BLaER1 treated with 17β-estradiol and CSF1 and Interleukin-3, amounts not matched to agents 10 nM and 100 nM (cell line): Measurements from ENCODE around the gene MLN.

ENCODE experiments used
- H3K27ac ChIP-seq, 11 experiments: shearing (Covaris generic); formaldehyde crosslinking; 2 replicates each; pipeline ENCODE4 v1.8.1; 2022
- H3K27me3 ChIP-seq, 11 experiments: shearing (Covaris generic); formaldehyde crosslinking; 2 replicates each; pipeline ENCODE4 v1.8.1; 2022
- H3K36me3 ChIP-seq, 11 experiments: shearing (Covaris generic); formaldehyde crosslinking; 2 replicates each; pipeline ENCODE4 v1.8.1; 2022
- H3K4me1 ChIP-seq, 10 experiments: shearing (Covaris generic); formaldehyde crosslinking; 2 replicates each; pipeline ENCODE4 v1.8.1; 2022
- H3K4me2 ChIP-seq, 11 experiments: shearing (Covaris generic); formaldehyde crosslinking; 2 replicates each; pipeline ENCODE4 v1.8.1; 2022
- H3K4me3 ChIP-seq, 10 experiments: shearing (Covaris generic); formaldehyde crosslinking; 2 replicates each; pipeline ENCODE4 v1.8.1; 2022
- H3K9ac ChIP-seq, 11 experiments: shearing (Covaris generic); formaldehyde crosslinking; 2 replicates each; pipeline ENCODE4 v1.8.1; 2022
- H3K9me3 ChIP-seq, 11 experiments: shearing (Covaris generic); formaldehyde crosslinking; replicated peaks in 1 of 11; 2 replicates each; pipeline ENCODE4 v1.8.1; 2022
- H4K20me1 ChIP-seq, 11 experiments: shearing (Covaris generic); formaldehyde crosslinking; 2 replicates each; pipeline ENCODE4 v1.8.1; 2022
- Cebpa-rat ChIP-seq, 11 experiments: shearing (Covaris generic); IDR thresholded peaks; 2 replicates each; pipeline ENCODE4 v1.8.1; 2022

Gene MLN

DNA sequence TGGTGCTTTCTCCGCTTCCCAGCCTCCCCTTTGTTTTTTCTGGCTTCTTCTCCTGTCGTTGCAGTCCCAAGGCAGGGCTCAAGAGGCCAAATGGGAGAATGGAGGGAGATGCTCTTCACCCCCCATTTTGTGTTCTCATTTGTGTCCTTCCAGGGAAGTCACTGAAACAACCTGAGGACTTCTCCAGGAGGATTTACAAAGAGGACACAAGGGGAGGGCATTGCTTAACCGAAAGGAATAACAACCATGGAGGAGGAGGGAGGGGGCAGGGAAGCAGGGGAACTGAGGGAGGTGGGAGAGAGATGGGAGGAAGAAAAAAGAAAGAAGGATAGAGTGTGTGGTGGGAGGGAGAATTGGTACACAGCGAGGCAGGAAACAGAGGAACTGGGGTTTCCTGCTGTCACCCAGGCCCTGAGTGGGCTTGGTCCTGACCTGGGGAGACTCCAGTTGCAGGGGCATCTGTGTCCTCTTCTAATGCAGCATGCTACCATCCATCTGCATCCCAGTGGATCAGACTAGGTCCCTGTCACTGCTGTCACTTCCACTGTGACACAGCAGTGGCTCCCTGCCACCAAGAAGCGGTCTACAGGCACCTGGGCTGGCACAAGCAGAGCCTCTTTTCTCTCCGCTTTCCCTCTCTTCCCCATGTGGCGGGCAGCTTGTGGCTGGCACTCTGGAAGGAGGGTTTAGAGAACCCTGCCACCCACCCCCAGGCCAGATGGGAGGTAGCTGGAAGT, 17.1 kb upstream of the MLN start:
- Histone ChIP-seq H3K27ac (no peak overlapping the region), H3K9ac (no peak overlapping the region), H3K36me3 (no peaks in the 10 kb centered on the region), H3K4me2 (peak overlapping the region; percentile 20 to 56 (median 38); a peak in 19 of 22 replicates), H3K27me3 (no peaks in the 10 kb centered on the region), H3K4me1 (peaks cover 11 to 23% (median 14%) of the 10 kb centered on the region in 10 experiments; a peak in 19 of 20 replicates), H3K4me3 (no peak overlapping the region), H3K9me3 (no peaks in the 10 kb centered on the region), H4K20me1 (peaks cover 0 to 18% (median 0%) of the 10 kb centered on the region in 11 experiments; a peak in 2 of 22 replicates)
- TF ChIP-seq Cebpa-rat (IDR thresholded peaks at IDR 0.05) = no peak

DNA sequence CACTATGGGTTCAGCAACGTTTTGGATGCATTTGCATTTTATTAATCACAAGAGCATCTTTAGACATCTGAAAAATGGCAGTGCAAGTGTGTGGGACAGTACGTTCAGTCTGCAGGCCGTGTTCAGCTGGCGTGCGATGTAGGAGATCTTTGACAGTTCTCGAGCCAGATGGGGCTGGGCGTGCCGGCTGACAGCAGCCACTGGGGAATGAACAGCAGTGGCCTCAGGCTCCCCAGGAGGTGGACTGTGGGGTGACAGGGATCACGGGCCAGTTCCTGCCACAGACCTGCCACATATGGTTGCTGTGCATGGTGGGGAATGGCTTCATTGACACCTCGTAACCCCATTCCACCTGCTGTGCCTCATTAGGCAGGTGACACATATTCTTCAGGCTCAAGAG, 16.4 kb upstream of the MLN start:
- peaks cover 0 to 18% (median 0%) of the 10 kb centered on the region in 11 experiments; a peak in 2 of 22 replicates for H4K20me1 ChIP-seq
- no peaks in the 10 kb centered on the region for H3K36me3 ChIP-seq
- H3K4me3 ChIP-seq = no peak overlapping the region
- peaks cover 0 to 4% (median 0%) of the 10 kb centered on the region in 11 experiments; a peak in 3 of 22 replicates for H3K27me3 ChIP-seq
- peaks cover 11 to 23% (median 14%) of the 10 kb centered on the region in 10 experiments; a peak in 19 of 20 replicates for H3K4me1 ChIP-seq
- no peak overlapping the region for H3K9ac ChIP-seq
- H3K27ac ChIP-seq = no peak overlapping the region
- peak overlapping the region in 6 of 11 experiments; percentile 20 to 56 (median 34); a peak in 6 of 22 replicates for H3K4me2 ChIP-seq
- no peaks in the 10 kb centered on the region for H3K9me3 ChIP-seq
- no peak for TF ChIP-seq Cebpa-rat (IDR thresholded peaks at IDR 0.05)

- Histone ChIP-seq H4K20me1 (peaks cover 0 to 14% (median 0%) of the 10 kb centered on the region in 11 experiments; a peak in 3 of 22 replicates), H3K4me2 (no peak overlapping the region), H3K27me3 (peaks cover 0 to 13% (median 3%) of the 10 kb centered on the region in 11 experiments; a peak in 9 of 22 replicates), H3K9ac (no peak overlapping the region), H3K27ac (no peak overlapping the region), H3K4me1 (peaks cover 11 to 23% (median 14%) of the 10 kb centered on the region in 10 experiments; a peak in 19 of 20 replicates), H3K36me3 (no peaks in the 10 kb centered on the region), H3K9me3 (no peaks in the 10 kb centered on the region), H3K4me3 (no peak overlapping the region)
- TF ChIP-seq Cebpa-rat (IDR thresholded peaks at IDR 0.05) = no peak
Measured at GRCh38 chr6:33819021-33819420, 15.2 kb upstream of the MLN start.

- Histone ChIP-seq H3K4me3 (no peak overlapping the region), H4K20me1 (peaks cover 0 to 17% (median 0%) of the 10 kb centered on the region in 11 experiments; a peak in 3 of 22 replicates), H3K27ac (no peak overlapping the region), H3K9ac (no peak overlapping the region), H3K4me2 (peak overlapping the region in 2 of 11 experiments; percentile 4 to 70; a peak in 3 of 22 replicates), H3K36me3 (no peaks in the 10 kb centered on the region), H3K4me1 (peaks cover 11 to 23% (median 14%) of the 10 kb centered on the region in 10 experiments; a peak in 19 of 20 replicates), H3K27me3 (peaks cover 0 to 21% (median 8%) of the 10 kb centered on the region in 11 experiments; a peak in 11 of 22 replicates), H3K9me3 (no peaks in the 10 kb centered on the region)
- TF ChIP-seq Cebpa-rat (IDR thresholded peaks at IDR 0.05) = no peak
Measured at GRCh38 chr6:33818293-33818692, 14.5 kb upstream of the MLN start.

DNA sequence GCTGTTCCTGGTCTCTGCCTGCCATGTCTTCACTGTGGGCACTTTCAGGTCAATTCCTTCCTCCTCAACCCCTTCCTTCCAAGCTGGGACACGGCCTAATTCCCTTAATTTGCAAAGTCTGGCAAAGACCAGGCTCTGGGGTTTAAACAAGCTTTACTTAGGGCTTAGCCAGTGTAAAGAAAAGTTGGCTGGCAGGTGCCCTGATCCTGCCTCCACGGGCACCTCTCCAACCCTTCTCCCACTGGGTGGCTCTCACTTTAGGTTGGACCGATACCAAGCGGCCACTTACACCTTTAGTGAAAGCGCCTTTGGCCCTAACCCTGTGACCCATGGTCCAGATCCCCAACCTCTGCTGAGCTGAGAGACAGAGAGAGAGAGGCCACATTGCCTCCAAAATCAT, 13.7 kb upstream of the MLN start:
- H3K4me3 ChIP-seq = no peak overlapping the region
- peaks cover 11 to 23% (median 14%) of the 10 kb centered on the region in 10 experiments; a peak in 19 of 20 replicates for H3K4me1 ChIP-seq
- peaks cover 0 to 21% (median 8%) of the 10 kb centered on the region in 11 experiments; a peak in 11 of 22 replicates for H3K27me3 ChIP-seq
- H3K9ac ChIP-seq = no peak overlapping the region
- no peak overlapping the region for H3K27ac ChIP-seq
- no peaks in the 10 kb centered on the region for H3K9me3 ChIP-seq
- H3K4me2 ChIP-seq = peak overlapping the region in 2 of 11 experiments; percentile 4 to 70; a peak in 3 of 22 replicates
- H3K36me3 ChIP-seq = no peaks in the 10 kb centered on the region
- peaks cover 0 to 18% (median 0%) of the 10 kb centered on the region in 11 experiments; a peak in 3 of 22 replicates for H4K20me1 ChIP-seq
- no peak for TF ChIP-seq Cebpa-rat (IDR thresholded peaks at IDR 0.05)

DNA sequence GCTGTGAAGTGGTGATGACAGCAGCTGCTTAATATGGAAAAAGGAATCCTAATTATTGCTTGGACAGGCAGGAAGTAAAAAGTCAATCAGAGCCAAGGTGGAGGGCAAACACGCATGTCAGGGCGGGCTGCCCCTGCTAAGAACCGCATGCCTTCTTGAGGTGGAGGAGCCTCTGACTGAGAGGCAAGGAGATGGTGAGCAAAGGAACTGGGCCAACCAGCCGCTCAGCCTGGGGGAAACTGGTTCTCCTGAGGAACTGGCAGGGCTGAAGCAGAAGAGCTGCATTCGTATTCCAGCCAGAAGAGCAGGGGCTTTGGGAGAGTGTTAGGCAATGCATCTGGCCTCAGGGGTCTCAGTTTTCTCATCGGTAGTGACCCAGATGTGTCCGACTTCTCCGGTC, 13.1 kb upstream of the MLN start:
- H3K27me3 ChIP-seq = peaks cover 0 to 26% (median 11%) of the 10 kb centered on the region in 11 experiments; a peak in 12 of 22 replicates
- no peak overlapping the region for H3K4me2 ChIP-seq
- no peak for TF ChIP-seq Cebpa-rat (IDR thresholded peaks at IDR 0.05)
- no peaks in the 10 kb centered on the region for H3K9me3 ChIP-seq
- no peak overlapping the region for H3K9ac ChIP-seq
- H4K20me1 ChIP-seq = peaks cover 0 to 18% (median 0%) of the 10 kb centered on the region in 11 experiments; a peak in 3 of 22 replicates
- H3K27ac ChIP-seq = no peak overlapping the region
- H3K36me3 ChIP-seq = no peaks in the 10 kb centered on the region
- H3K4me1 ChIP-seq = peaks cover 11 to 23% (median 14%) of the 10 kb centered on the region in 10 experiments; a peak in 19 of 20 replicates
- no peak overlapping the region for H3K4me3 ChIP-seq

GRCh38 chr6:33815854-33816253, 12.1 kb upstream of the MLN start:
- no peak overlapping the region for H3K4me2 ChIP-seq

GRCh38 chr6:33813990-33814985, 10.5 kb upstream of the MLN start:
- Histone ChIP-seq H3K4me2 (no peak overlapping the region), H4K20me1 (peaks cover 0 to 18% (median 0%) of the 10 kb centered on the region in 11 experiments; a peak in 3 of 22 replicates), H3K9me3 (no peaks in the 10 kb centered on the region), H3K9ac (no peak overlapping the region), H3K27ac (no peak overlapping the region), H3K36me3 (no peaks in the 10 kb centered on the region), H3K4me1 (peaks cover 4 to 22% (median 5%) of the 10 kb centered on the region in 10 experiments; a peak in 17 of 20 replicates), H3K27me3 (peaks cover 6 to 42% (median 20%) of the 10 kb centered on the region in 11 experiments; a peak in 19 of 22 replicates), H3K4me3 (no peak overlapping the region)
- TF ChIP-seq Cebpa-rat (IDR thresholded peaks at IDR 0.05) = no peak

More at GRCh38 chr6:33815854-33816253, 12.1 kb upstream of the MLN start:
- H3K27ac ChIP-seq = no peak overlapping the region
- H3K4me1 ChIP-seq = peaks cover 5 to 20% (median 7%) of the 10 kb centered on the region in 10 experiments; a peak in 19 of 20 replicates
- H3K9me3 ChIP-seq = no peaks in the 10 kb centered on the region
- H3K9ac ChIP-seq = no peak overlapping the region
- H3K27me3 ChIP-seq = peaks cover 4 to 37% (median 18%) of the 10 kb centered on the region in 11 experiments; a peak in 19 of 22 replicates
- no peak for TF ChIP-seq Cebpa-rat (IDR thresholded peaks at IDR 0.05)
- H3K36me3 ChIP-seq = no peaks in the 10 kb centered on the region
- H4K20me1 ChIP-seq = peaks cover 0 to 18% (median 0%) of the 10 kb centered on the region in 11 experiments; a peak in 3 of 22 replicates
- no peak overlapping the region for H3K4me3 ChIP-seq
